GM19351 (cell line): Measurements from ENCODE around the gene GADD45A.
"Not testable (repeated sequence)": the region's sequence is repeated elsewhere in the genome, so short reads cannot be mapped to it uniquely, and the experiment has no call there.

ENCODE experiments used
- ATAC-seq: cut with Tn5 transposase; IDR thresholded peaks from one replicate; pipeline ENCODE4 v1.9.1; 2021; ENCODE audit warnings: mild to moderate bottlenecking, moderate library complexity; ENCODE audit not compliant: unreplicated experiment

GADD45A gene

GRCh38 chr1:67717876-67718275, 32.9 kb downstream of the GADD45A start:
- ATAC-seq: no peak

GRCh38 chr1:67719329-67720196, 34.6 kb downstream of the GADD45A start:
- no peak for ATAC-seq

- ATAC-seq: no peak
Observed at GRCh38 chr1:67721112-67721511, 36.1 kb downstream of the GADD45A start.

GRCh38 chr1:67721650-67722291, 36.8 kb downstream of the GADD45A start:
- ATAC-seq: peak; percentile 36

GRCh38 chr1:67722292-67722944, 37.4 kb downstream of the GADD45A start:
- ATAC-seq: no peak

GRCh38 chr1:67723126-67723525, 38.1 kb downstream of the GADD45A start:
- ATAC-seq: no peak

- ATAC-seq: peak; percentile 77
Observed at GRCh38 chr1:67723620-67724019, 38.6 kb downstream of the GADD45A start.

GRCh38 chr1:67724928-67725560, 40.0 kb downstream of the GADD45A start:
- ATAC-seq: no peak

GRCh38 chr1:67726224-67726623, 41.2 kb downstream of the GADD45A start:
- no peak for ATAC-seq

- ATAC-seq: no peak
Observed at GRCh38 chr1:67729872-67730271, 44.9 kb downstream of the GADD45A start.

- ATAC-seq: not testable (repeated sequence)
Observed at GRCh38 chr1:67730312-67730711, 45.3 kb downstream of the GADD45A start.

GRCh38 chr1:67731322-67731721, 46.3 kb downstream of the GADD45A start:
- ATAC-seq: no peak

GRCh38 chr1:67732750-67733151, 47.8 kb downstream of the GADD45A start:
- ATAC-seq: peak; percentile 33

- ATAC-seq: no peak
Observed at GRCh38 chr1:67733681-67734322, 48.8 kb downstream of the GADD45A start.

- ATAC-seq: no peak
Observed at GRCh38 chr1:67734323-67734690, 49.3 kb downstream of the GADD45A start.

- ATAC-seq: no peak
Observed at GRCh38 chr1:67735206-67735605, 50.2 kb downstream of the GADD45A start.

GRCh38 chr1:67735806-67736627, 51.0 kb downstream of the GADD45A start:
- ATAC-seq: peak; percentile 90

- ATAC-seq: no peak
Observed at GRCh38 chr1:67736750-67737149, 51.7 kb downstream of the GADD45A start.

GRCh38 chr1:67737875-67738274, 52.9 kb downstream of the GADD45A start:
- no peak for ATAC-seq
